Body of pancreas (tissue), 4 donors: ENCODE measurements around the gene ISCA2.

Experiments used
- POLR2A ChIP-seq, 3 donors: fragments of 450-650 bp; IDR thresholded peaks; one replicate each; pipeline ENCODE4 v1.6.1; 2016; ENCODE audit warnings: antibody characterized with exemption in 3 of 3, mild to moderate bottlenecking in 2 of 3
- TF ChIP-seq, protein P1 (sequence below), 7 experiments: fragments of 450-650 bp in 4 of 7; fragments of 200-600 bp in 3 of 7; sonication (generic) in 3 of 7; IDR thresholded peaks; one replicate each; pipeline ENCODE4 v1.5.1; 2016 to 2019; ENCODE audit warnings: antibody characterized with exemption in 7 of 7

DNA sequence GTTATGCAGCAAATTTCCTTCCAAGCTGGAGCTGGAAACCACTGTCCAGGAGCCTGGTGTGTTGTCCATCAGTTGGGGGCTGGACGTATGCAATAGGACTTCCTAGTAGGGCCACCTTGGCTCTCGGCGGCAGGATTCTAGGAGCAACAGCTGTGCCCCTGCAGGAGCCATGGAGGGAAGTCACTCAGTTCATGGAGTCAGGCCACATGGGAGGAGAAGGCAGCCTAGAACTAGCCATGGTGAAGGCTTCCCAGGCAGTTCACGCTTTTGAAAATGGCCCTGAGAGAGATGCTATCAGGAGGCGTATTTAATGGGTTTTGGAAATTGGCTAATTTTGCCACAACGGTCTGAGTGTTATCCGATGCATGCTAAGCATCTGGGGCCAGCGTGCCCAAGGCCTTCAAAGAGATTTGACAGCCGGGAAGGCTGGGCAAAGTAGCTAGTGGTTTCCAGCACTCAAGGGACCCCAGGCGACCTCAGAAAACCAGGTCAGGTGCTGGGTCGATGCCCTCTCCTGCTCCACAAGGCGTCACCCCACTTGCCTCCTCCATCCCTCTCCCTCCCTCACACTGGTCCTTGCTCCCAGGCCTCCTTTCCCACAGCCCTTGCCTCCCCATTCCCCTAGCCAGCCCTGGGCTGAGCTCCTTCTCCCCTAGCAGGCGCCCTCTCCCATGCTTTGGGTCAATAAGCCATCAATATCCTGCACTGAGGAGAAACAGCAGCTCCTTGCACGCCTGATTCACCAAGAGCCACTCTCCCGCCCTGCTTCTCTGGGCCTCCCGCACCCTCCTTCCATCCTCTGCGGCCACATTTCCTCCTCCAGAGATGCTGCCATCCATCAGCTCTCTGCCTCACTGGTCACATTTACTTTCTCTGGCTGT, 36.6 kb upstream of the ISCA2 start:
- no peak for TF ChIP-seq POLR2A (IDR thresholded peaks at IDR 0.05)
- TF ChIP-seq, protein P1, sequence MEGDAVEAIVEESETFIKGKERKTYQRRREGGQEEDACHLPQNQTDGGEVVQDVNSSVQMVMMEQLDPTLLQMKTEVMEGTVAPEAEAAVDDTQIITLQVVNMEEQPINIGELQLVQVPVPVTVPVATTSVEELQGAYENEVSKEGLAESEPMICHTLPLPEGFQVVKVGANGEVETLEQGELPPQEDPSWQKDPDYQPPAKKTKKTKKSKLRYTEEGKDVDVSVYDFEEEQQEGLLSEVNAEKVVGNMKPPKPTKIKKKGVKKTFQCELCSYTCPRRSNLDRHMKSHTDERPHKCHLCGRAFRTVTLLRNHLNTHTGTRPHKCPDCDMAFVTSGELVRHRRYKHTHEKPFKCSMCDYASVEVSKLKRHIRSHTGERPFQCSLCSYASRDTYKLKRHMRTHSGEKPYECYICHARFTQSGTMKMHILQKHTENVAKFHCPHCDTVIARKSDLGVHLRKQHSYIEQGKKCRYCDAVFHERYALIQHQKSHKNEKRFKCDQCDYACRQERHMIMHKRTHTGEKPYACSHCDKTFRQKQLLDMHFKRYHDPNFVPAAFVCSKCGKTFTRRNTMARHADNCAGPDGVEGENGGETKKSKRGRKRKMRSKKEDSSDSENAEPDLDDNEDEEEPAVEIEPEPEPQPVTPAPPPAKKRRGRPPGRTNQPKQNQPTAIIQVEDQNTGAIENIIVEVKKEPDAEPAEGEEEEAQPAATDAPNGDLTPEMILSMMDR (IDR thresholded peaks at IDR 0.05) = no peak
